HG03342 (cell line): Measurements from ENCODE around the gene TP73.

Experiments used
- ATAC-seq: cut with Tn5 transposase; IDR thresholded peaks from one replicate; pipeline ENCODE4 v1.9.1; 2021; ENCODE audit warnings: mild to moderate bottlenecking, moderate library complexity; ENCODE audit not compliant: unreplicated experiment

The TP73 gene

DNA sequence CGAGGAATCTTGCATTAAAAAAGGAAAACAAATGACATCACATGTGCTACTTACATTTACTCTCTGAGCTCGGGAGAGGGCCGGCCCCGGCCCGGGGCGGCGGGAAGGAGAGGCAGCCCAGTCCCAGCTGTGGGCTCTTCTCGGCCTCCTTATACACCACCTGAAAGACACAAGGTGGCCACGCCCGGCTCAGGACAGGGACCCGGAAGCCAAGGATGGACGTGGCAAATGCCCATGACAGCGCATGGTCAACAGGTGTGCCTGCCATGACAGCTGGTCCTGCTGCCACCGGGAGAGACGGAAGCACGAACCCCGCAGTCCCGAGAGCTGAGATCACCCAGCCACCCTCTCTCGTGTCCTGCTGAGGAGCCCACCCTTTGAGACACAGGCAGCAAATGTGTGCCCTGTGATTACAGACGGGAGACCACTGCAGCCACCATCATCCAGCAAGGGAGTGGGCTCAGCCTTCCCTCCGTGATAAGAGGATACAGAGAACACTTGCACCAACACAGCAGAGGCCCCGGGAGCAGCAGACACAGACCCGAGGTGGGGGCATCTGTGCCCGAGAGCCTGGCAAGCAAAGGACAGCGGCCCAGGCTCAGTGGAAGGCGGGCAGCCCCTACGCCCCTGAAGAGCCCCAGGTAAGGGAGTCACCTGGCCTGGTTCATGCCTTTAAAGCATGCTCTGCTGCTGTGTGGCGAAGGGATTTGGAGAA, 18.8 kb upstream of the TP73 start:
- no peak for ATAC-seq

DNA sequence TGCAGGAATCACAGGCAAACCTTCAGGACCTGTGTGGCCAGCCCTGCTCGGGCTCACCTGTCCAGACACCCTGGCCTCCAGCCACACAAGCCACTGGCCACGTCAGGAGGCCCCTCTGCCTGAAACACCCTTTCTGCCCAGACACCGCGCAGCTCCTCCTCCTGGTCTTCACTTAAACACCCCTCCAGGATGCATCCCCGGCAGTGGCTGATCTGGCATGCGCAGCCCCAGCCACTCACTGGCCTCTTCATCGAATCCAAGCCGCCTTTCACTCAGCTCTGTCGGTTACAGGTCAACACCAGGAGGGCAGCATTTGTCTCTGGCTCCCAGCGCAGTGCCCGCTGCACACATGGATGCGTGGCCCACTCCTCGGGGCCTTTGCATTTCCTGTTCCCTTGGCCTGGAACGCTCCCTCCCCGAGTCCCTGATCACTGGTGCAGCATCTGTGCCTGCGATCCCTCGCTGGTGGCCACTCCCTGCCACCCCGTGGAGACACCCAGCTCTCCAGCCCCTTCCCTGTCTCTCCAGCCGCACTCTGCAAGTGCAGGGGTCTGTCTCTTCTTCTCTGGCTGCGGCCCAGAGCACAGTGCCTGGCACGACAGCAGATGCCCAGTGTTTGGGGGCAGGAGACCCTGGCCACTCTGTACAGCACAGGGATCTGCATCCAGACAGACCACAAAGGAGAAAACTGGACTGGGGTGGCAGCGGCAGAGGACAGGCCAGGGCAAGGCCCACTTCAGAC, 18.1 kb upstream of the TP73 start:
- ATAC-seq, result no peak

DNA sequence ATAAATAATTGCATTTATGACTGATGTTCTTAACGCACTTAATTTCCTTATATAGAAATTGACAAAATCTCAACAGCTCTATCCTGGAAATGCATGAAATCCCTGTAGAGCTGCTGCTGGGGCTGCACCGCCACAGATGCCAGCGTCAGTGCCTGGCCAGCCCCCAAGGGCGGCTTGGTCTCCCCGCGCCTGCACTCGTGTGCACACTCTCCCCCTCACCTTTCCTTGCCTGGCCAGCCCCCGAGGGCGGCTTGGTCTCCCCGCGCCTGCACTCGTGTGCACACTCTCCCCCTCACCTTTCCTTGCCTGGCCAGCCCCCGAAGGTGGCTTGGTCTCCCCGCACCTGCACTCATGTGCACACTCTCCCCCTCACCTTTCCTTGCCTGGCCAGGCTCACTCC, 16.2 kb upstream of the TP73 start:
- ATAC-seq, result no peak

DNA sequence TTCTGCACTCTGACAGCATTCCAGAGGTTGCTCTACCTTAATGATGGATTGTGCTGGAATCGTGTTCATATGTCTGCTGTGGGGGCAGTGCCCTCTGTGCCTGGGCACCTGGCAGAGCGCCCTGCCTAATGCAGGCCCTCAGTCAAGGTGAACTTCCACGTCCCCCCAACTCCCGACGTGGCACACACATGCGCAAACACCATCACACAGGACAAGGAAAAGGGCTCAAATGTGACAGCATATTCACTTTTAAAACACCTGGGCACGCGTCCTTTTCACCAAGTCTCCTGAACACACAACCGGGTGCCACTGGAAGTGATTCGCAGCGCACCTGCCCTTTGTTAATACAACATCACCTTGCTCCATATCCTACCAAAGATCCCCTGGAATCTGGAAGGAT, 15.8 kb upstream of the TP73 start:
- no peak for ATAC-seq

- no peak for ATAC-seq
These were observed 14.3 kb upstream of the TP73 start for GRCh38 chr1:3638027-3638426.

- no peak for ATAC-seq
These were observed 13.6 kb upstream of the TP73 start for GRCh38 chr1:3638676-3639075.

GRCh38 chr1:3639397-3639911, 12.9 kb upstream of the TP73 start:
- no peak for ATAC-seq

DNA sequence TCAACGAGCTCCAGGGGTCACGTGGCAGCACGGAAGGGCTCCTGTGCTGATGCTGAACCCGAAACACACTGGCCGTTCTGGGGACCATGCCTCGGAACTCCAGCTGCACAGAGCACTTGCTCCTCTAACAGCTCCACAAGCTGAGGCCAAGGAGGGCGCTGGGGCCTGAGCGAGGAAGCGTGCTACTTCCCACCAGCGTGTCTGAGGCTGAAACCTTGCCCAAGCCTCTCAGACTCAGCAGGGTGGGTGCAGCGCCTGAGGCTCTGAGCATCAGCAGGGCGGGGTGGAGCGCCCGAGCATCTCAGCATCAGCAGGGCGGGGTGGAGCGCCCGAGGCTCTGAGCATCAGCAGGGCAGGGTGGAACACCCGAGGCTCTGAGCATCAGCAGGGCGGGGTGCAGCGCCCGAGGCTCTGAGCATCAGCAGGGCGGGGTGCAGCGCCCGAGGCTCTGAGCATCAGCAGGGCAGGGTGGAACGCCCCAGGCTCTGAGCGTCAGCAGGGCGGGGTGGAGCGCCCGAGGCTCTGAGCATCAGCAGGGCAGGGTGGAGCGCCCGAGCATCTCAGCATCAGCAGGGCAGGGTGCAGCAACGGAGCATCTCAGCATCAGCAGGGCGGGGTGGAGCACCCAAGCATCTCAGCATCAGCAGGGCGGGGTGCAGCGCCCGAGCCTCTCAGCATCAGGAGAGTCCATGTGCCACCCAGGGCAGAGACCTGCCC, 12.0 kb upstream of the TP73 start:
- ATAC-seq, result no peak

- no peak for ATAC-seq
These were observed 11.1 kb upstream of the TP73 start for GRCh38 chr1:3641046-3641760.

DNA sequence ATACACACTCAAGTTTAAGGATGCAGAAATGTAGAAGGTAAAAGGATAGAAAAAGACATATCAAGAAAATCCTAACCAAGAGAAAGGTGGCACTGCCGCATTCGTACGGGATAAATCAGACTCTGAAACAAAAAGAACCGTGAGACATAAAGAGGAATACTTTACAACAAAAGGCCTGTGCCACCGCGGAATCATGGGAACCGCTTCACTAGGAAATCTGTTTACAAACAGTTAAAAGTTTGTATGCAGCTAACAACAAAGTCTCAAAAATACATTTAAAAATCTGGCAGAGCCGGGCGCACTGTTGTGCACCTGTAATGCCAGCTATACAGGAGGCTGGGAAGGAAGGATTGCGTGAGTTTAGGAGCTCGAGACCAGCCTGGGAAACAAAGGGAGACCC, 10.5 kb upstream of the TP73 start:
- ATAC-seq, result no peak

DNA sequence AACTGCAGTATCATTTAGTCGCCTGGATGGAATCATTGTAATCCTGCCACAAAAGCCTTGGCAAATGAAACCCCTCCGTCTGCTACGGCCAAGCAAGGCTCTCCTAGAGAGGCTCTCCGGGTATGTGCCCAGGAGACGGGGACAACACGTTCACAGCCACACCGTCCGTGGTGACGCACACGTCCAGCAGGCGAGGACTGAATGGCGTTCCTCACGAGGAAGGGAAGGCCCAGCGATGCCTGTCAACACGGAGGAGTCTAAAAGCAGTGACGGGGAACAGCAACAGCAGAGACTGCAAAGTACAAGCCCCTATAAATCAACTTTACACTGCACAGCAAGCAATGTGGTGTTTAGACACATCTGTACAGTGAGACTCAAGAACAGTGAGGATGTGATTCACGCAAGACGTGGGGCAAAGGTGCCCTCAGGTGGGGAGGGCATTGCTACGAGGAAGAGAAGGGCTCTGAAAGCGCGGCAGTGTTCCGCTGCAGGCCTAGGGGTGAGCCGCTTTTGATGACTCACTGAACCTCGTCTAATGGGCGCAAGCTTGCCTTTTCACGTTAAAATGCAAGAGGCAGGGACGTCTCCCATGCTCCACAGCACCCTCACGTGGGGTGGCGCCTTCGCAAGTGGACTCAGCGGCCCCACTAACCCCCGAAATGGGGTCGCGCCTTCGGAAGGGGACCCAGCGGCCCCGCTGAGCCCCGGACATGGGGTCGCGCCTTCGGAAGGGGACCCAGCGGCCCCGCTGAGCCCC, 9.2 kb upstream of the TP73 start:
- no peak for ATAC-seq

- no peak for ATAC-seq
These were observed 8.0 kb upstream of the TP73 start for GRCh38 chr1:3644273-3644672.

DNA sequence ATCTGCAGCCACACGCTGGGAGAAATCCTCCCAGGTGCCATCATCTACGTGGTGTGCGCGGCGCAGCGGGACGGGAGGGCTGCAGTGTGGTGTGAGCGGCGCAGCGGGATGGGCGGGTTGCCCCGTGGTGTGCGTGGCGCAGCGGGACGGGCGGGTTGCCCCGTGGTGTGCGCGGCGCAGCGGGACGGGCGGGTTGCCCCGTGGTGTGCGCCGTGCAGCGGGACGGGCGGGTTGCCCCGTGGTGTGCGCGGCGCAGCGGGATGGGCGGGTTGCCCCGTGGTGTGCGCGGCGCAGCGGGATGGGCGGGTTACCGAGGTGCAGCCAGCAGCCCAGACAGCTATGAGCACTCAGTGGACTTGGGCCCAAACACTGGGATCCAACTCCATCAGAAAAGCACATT, 7.1 kb upstream of the TP73 start:
- no peak for ATAC-seq

- no peak for ATAC-seq
These were observed 6.5 kb upstream of the TP73 start for GRCh38 chr1:3645666-3646355.

DNA sequence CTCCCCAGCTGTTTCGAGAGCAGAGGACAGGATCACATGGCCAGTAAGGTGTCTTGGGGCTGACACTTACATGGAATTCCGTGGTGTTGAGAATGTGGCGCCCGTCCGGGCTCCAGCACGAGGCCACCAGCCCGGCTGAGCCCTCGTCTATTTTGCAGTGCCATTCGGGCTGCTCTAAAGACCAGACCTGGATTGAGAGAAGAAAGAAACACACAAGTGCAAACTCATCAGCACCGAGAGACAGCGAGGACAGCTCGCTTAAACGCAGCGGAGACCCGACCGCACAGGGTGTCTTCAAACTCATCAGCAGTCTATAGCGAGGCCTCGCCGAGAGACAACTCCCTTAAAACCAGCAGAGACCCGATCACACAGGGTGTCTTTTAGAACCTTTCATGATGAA, 5.7 kb upstream of the TP73 start:
- no peak for ATAC-seq

GRCh38 chr1:3649342-3650247, 2.7 kb upstream of the TP73 start, which contains the start of gene WRAP73:
Gene WRAP73, minus strand, starts transcription at chr1:3650103. Its CDS starts 104 bp downstream, at chr1:3649999.
- ATAC-seq, result peak; percentile 89

- no peak for ATAC-seq
These were observed 1.9 kb upstream of the TP73 start for GRCh38 chr1:3650248-3651025.
